Stimulated activated CD4-positive, alpha-beta T cell treated with anti-CD3 and anti-CD28 coated beads, Interleukin-15, amount 100 ng/mL, for 48 hours (primary cell): Measurements from ENCODE around the gene PGM2.

ENCODE experiments used
- DNase-seq, 2 donors: peaks; one replicate each; pipeline ENCODE4 v3.0.0-alpha.2; 2020; ENCODE audit warnings: low read depth in 2 of 2

The PGM2 gene

GRCh38 chr4:37902212-37902611 lies 75.7 kb downstream of the PGM2 start:
- DNase-seq: no peak

DNA sequence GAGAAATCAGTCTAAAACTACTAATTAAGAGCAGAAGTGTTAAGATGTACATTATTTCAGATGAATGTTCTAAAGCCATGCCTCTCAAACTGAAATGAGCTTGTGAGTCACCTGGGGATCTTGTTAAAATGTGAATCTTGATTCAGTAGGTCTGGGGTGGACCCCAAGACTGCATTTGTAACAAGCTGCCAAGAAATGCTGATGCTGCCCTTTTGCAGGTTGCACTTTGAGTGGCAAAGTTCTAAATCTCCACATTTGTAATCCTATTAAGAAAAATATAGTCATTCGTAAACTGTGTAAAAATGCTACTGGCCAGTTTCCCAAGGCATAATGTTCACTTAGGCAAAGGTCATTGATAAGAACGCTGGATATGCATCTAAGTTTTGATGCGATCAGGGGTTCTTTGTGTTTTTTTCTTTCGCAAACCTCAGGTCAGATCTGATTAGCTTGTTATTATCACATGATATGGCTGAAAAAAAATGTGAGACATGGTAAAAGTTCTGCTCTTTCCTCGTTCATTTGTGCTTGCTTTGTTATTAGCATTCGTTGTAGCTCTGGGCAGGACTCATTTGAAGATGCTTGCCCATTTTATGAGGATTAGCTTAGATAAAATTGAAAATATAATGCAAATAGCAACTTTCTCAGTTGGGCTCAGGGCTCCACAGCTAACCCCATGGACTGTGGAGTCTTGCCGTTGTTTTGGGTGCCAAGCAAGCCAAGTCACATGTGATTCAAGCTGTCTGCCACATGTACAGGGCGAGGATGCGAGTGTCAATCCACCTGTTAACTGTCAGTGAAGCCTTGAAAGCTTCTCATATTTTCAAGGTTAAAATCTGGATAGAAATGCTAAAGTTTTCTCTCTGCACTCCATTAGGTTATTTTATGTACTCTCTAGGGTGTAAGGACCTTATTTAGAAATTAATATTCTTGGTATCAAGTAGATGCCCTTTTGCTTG lies 76.5 kb downstream of the PGM2 start:
- no peak for DNase-seq

- no peak for DNase-seq
Measured at GRCh38 chr4:37903901-37904300, 77.4 kb downstream of the PGM2 start.

DNA sequence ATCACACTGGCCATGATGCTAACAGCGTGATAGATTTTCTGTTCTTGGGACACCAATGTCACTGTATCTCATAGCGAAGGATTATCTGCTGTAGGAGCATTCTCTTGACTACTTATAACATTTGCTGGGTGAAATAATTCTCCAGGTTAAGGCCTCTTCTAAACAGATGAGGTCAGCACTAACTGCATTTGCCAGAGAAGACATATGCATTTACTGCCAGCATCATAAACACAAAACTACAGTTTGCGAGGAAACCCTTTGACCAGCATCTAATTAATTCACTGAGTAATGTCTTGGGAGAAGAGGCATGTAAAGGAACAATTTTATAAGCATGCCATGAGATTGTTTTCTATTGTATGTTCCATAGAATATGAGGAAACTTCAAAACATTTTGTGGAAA lies 78.3 kb downstream of the PGM2 start:
- DNase-seq: no peak

- DNase-seq: no peak
Measured at GRCh38 chr4:37905533-37906169, 79.2 kb downstream of the PGM2 start.

GRCh38 chr4:37908488-37909331 lies 82.2 kb downstream of the PGM2 start:
- DNase-seq: no peak

- no peak for DNase-seq
Measured at GRCh38 chr4:37909332-37910090, 83.0 kb downstream of the PGM2 start.

GRCh38 chr4:37910091-37910486 lies 83.6 kb downstream of the PGM2 start:
- no peak for DNase-seq
